ENCODE results near the gene KCNJ11. TPM values are rescaled to one million over a fixed set of nuclear protein-coding genes. Genes with fewer than 3 reads are reported as not detected.

KCNJ11 gene
- total RNA-seq, 1 donor from 2014 or later: not detected

- Mint-ChIP-seq H3K4me3 (ENCODE audit: unreplicated experiment) (no peak overlapping the region), H3K9me3 (ENCODE audit: low read depth) (peaks cover 5% of the 10 kb centered on the region), H3K36me3 (ENCODE audit: low read depth) (no peaks in the 10 kb centered on the region), H3K27ac (ENCODE audit: unreplicated experiment) (no peak overlapping the region), H3K4me1 (ENCODE audit: low read depth) (peaks cover 10% of the 10 kb centered on the region), H3K27me3 (ENCODE audit: low read depth) (peaks cover 4% of the 10 kb centered on the region)
- no peak for TF ChIP-seq CTCF (IDR thresholded peaks at IDR 0.05)
- peak; percentile 72 for DNase-seq (ENCODE audit: low spot score)
Observed at GRCh38 chr11:17403980-17404759, 15.7 kb upstream of the KCNJ11 start.

- H3K27ac Mint-ChIP-seq (ENCODE audit: unreplicated experiment): no peak overlapping the region
- H3K4me3 Mint-ChIP-seq (ENCODE audit: unreplicated experiment): no peak overlapping the region
- peaks cover 10% of the 10 kb centered on the region for H3K4me1 Mint-ChIP-seq (ENCODE audit: low read depth)
- no peak for TF ChIP-seq CTCF (IDR thresholded peaks at IDR 0.05)
- H3K27me3 Mint-ChIP-seq (ENCODE audit: low read depth): peaks cover 12% of the 10 kb centered on the region
- DNase-seq (ENCODE audit: low spot score): peak; percentile 59
- no peaks in the 10 kb centered on the region for H3K36me3 Mint-ChIP-seq (ENCODE audit: low read depth)
- peaks cover 1% of the 10 kb centered on the region for H3K9me3 Mint-ChIP-seq (ENCODE audit: low read depth)
Observed at GRCh38 chr11:17402486-17402885, 14.0 kb upstream of the KCNJ11 start.

- no peaks in the 10 kb centered on the region for H3K9me3 Mint-ChIP-seq (ENCODE audit: low read depth)
- H3K27ac Mint-ChIP-seq (ENCODE audit: unreplicated experiment): no peak overlapping the region
- no peak overlapping the region for H3K4me3 Mint-ChIP-seq (ENCODE audit: unreplicated experiment)
- H3K36me3 Mint-ChIP-seq (ENCODE audit: low read depth): no peaks in the 10 kb centered on the region
- TF ChIP-seq CTCF (IDR thresholded peaks at IDR 0.05): no peak
- no peak for DNase-seq (ENCODE audit: low spot score)
- peaks cover 10% of the 10 kb centered on the region for H3K4me1 Mint-ChIP-seq (ENCODE audit: low read depth)
- peaks cover 12% of the 10 kb centered on the region for H3K27me3 Mint-ChIP-seq (ENCODE audit: low read depth)
Observed at GRCh38 chr11:17401841-17402240, 13.4 kb upstream of the KCNJ11 start.

- Mint-ChIP-seq H3K27me3 (ENCODE audit: low read depth) (peaks cover 14% of the 10 kb centered on the region), H3K36me3 (ENCODE audit: low read depth) (no peaks in the 10 kb centered on the region), H3K4me1 (ENCODE audit: low read depth) (peaks cover 10% of the 10 kb centered on the region), H3K27ac (ENCODE audit: unreplicated experiment) (no peak overlapping the region), H3K4me3 (ENCODE audit: unreplicated experiment) (no peak overlapping the region), H3K9me3 (ENCODE audit: low read depth) (no peaks in the 10 kb centered on the region)
- DNase-seq (ENCODE audit: low spot score): no peak
- no peak for TF ChIP-seq CTCF (IDR thresholded peaks at IDR 0.05)
Observed at GRCh38 chr11:17401316-17401715, 12.9 kb upstream of the KCNJ11 start.

GRCh38 chr11:17400048-17400775, 11.8 kb upstream of the KCNJ11 start:
- TF ChIP-seq CTCF (IDR thresholded peaks at IDR 0.05): no peak
- DNase-seq (ENCODE audit: low spot score): no peak
- peaks cover 14% of the 10 kb centered on the region for H3K27me3 Mint-ChIP-seq (ENCODE audit: low read depth)
- no peak overlapping the region for H3K27ac Mint-ChIP-seq (ENCODE audit: unreplicated experiment)
- H3K4me3 Mint-ChIP-seq (ENCODE audit: unreplicated experiment): no peak overlapping the region
- H3K9me3 Mint-ChIP-seq (ENCODE audit: low read depth): no peaks in the 10 kb centered on the region
- H3K36me3 Mint-ChIP-seq (ENCODE audit: low read depth): no peaks in the 10 kb centered on the region
- H3K4me1 Mint-ChIP-seq (ENCODE audit: low read depth): no peaks in the 10 kb centered on the region

Data from chondrocyte (in vitro differentiated cells).